SK-N-SH (cell line): Measurements from ENCODE around the gene GPC4. TPM values are rescaled to one million over a fixed set of nuclear protein-coding genes. Genes with fewer than 3 reads are reported as not detected.

ENCODE experiments used
- CTCF ChIA-PET: fragments of 300-600, 350-600 bp; formaldehyde crosslinking; extraction: SDS; loops from one replicate; lab custom pipeline; 2021; lab: Yijun Ruan, JAX
- POLR2A ChIA-PET: fragments of 350-600 bp; sonication (Branson Sonifier 250); formaldehyde crosslinking; extraction: SDS; loops from one replicate; lab custom pipeline; 2020; ENCODE audit warnings: antibody characterized with exemption, inconsistent platforms; lab: Yijun Ruan, JAX
- DNase-seq: peaks from one replicate; pipeline ENCODE4 v3.0.0; 2012
- H2AFZ ChIP-seq: fragments of 200-600 bp; sonication (generic); 2 replicates; pipeline ENCODE4 v1.8.1; 2016; ENCODE audit warnings: antibody characterized with exemption, mild to moderate bottlenecking, low read depth
- H3F3A ChIP-seq: fragments of 200-600 bp; sonication (generic); replicated peaks from 2 replicates; pipeline ENCODE3; 2016; ENCODE audit warnings: antibody characterized with exemption, mild to moderate bottlenecking; ENCODE audit not compliant: insufficient read depth
- H3K27ac ChIP-seq, 2 experiments: fragments of 200-500 bp in 1 of 2; fragments of 200-600 bp in 1 of 2; sonication (Bioruptor generic) in 1 of 2; sonication (generic), shearing (Covaris generic) in 1 of 2; 2 replicates each; pipeline versions ENCODE4 v1.5.1 to v1.6.1; 2014 to 2016; ENCODE audit warnings: low read depth in 2 of 2, inconsistent platforms in 1 of 2, low read length in 1 of 2, mild to moderate bottlenecking in 1 of 2, mixed read lengths in 1 of 2
- H3K27me3 ChIP-seq: fragments of 200-600 bp; sonication (generic), shearing (Covaris generic); 2 replicates; pipeline ENCODE4 v1.6.1; 2016; ENCODE audit warnings: mixed run types; ENCODE audit not compliant: insufficient read depth
- H3K36me3 ChIP-seq, 2 experiments: fragments of 200-500 bp in 1 of 2; fragments of 200-600 bp in 1 of 2; sonication (Bioruptor generic) in 1 of 2; sonication (generic) in 1 of 2; replicated peaks in 1 of 2; 2 replicates each; pipeline versions ENCODE3 to v1.5.1; 2014 to 2016; ENCODE audit warnings: low read length in 1 of 2, mild to moderate bottlenecking in 1 of 2; ENCODE audit not compliant: insufficient read depth in 2 of 2, control insufficient read depth in 1 of 2
- H3K4me1 ChIP-seq, 2 experiments: fragments of 200-500 bp in 1 of 2; fragments of 200-600 bp in 1 of 2; sonication (Bioruptor generic) in 1 of 2; sonication (generic), shearing (Covaris generic) in 1 of 2; 2 replicates each; pipeline versions ENCODE4 v1.5.1 to v1.6.1; 2014 to 2016; ENCODE audit warnings: low read depth in 1 of 2, low read length in 1 of 2, mixed run types in 1 of 2; ENCODE audit not compliant: insufficient read depth in 2 of 2, control insufficient read depth in 1 of 2
- H3K4me2 ChIP-seq: fragments of 200-600 bp; sonication (generic), shearing (Covaris generic); 2 replicates; pipeline ENCODE4 v1.6.1; 2017; ENCODE audit warnings: mixed run types
- H3K4me3 ChIP-seq, 2 experiments: fragments of 200-500 bp in 1 of 2; fragments of 200-600 bp in 1 of 2; sonication (Bioruptor generic) in 1 of 2; sonication (generic), shearing (Covaris generic) in 1 of 2; 2 replicates each; pipeline versions ENCODE4 v1.5.1 to v1.8.1; 2014 to 2016; ENCODE audit warnings: low read depth in 2 of 2, inconsistent platforms in 1 of 2, low read length in 1 of 2, mild to moderate bottlenecking in 1 of 2, mixed read lengths in 1 of 2, moderate library complexity in 1 of 2
- H3K79me2 ChIP-seq: fragments of 200-600 bp; sonication (generic); 2 replicates; pipeline ENCODE4 v1.8.1; 2017; ENCODE audit warnings: mild to moderate bottlenecking; ENCODE audit not compliant: insufficient read depth
- H3K9ac ChIP-seq: fragments of 200-600 bp; sonication (generic); 2 replicates; pipeline ENCODE4 v1.6.1; 2017; ENCODE audit warnings: mixed run types
- H3K9me2 ChIP-seq: fragments of 200-600 bp; sonication (generic); 2 replicates; pipeline ENCODE4 v1.6.1; 2017; ENCODE audit warnings: mixed run types
- H3K9me3 ChIP-seq: fragments of 200-600 bp; sonication (generic); 2 replicates; pipeline ENCODE4 v1.6.1; 2017; ENCODE audit warnings: mixed run types, mild to moderate bottlenecking, moderate library complexity
- H4K20me1 ChIP-seq: fragments of 200-600 bp; sonication (generic); 2 replicates; pipeline ENCODE4 v1.6.1; 2017; ENCODE audit warnings: mild to moderate bottlenecking, mixed run types; ENCODE audit not compliant: insufficient read depth
- CHD2 ChIP-seq: fragments of 150-350 bp; IDR thresholded peaks from 2 replicates; pipeline ENCODE4 v1.6.1; 2018; ENCODE audit warnings: low read length; ENCODE audit not compliant: partially characterized antibody
- ELF1 ChIP-seq: IDR thresholded peaks from 2 replicates; pipeline ENCODE4 v1.4.0; 2012
- FOXJ3 ChIP-seq: sonication (generic); formaldehyde crosslinking; IDR thresholded peaks from 2 replicates; pipeline ENCODE4 v1.5.1; 2020; ENCODE audit warnings: mild to moderate bottlenecking, missing genetic modification reagents
- FOXM1 ChIP-seq: IDR thresholded peaks from 2 replicates; pipeline ENCODE4 v1.4.0; 2012; ENCODE audit warnings: low read depth, mild to moderate bottlenecking
- GATA2 ChIP-seq: sonication (generic); formaldehyde crosslinking; IDR thresholded peaks from 2 replicates; pipeline ENCODE4 v1.5.0; 2020; ENCODE audit warnings: mild to moderate bottlenecking, missing genetic modification reagents
- MEF2A ChIP-seq: IDR thresholded peaks from 2 replicates; pipeline ENCODE4 v1.4.0; 2012; ENCODE audit warnings: low read depth, borderline replicate concordance
- NRF1 ChIP-seq: IDR thresholded peaks from 2 replicates; pipeline ENCODE4 v1.6.1; 2012; ENCODE audit warnings: low read depth, mild to moderate bottlenecking, low read length
- RCOR1 ChIP-seq: fragments of 150-350 bp; IDR thresholded peaks from 2 replicates; pipeline ENCODE4 v1.6.1; 2017; ENCODE audit warnings: antibody characterized with exemption, low read length
- RFX5 ChIP-seq: IDR thresholded peaks from 2 replicates; pipeline ENCODE4 v1.6.1; 2012; ENCODE audit warnings: mild to moderate bottlenecking, improper control_type of control experiment, low read length
- RXRA ChIP-seq: IDR thresholded peaks from 2 replicates; pipeline ENCODE4 v1.4.0; 2012; ENCODE audit warnings: low read depth, mild to moderate bottlenecking, borderline replicate concordance
- TAF1 ChIP-seq: IDR thresholded peaks from 2 replicates; pipeline ENCODE4 v1.6.1; 2012; ENCODE audit warnings: low read depth, mild to moderate bottlenecking, low read length, moderate library complexity, borderline replicate concordance
- TCF12 ChIP-seq: IDR thresholded peaks from 2 replicates; pipeline ENCODE4 v1.4.0; 2012
- TEAD4 ChIP-seq: IDR thresholded peaks from 2 replicates; pipeline ENCODE4 v1.4.0; 2012; ENCODE audit warnings: mild to moderate bottlenecking, borderline replicate concordance; ENCODE audit not compliant: insufficient read depth
- YY1 ChIP-seq: IDR thresholded peaks from 2 replicates; pipeline ENCODE4 v1.4.0; 2012; ENCODE audit warnings: low read depth, mild to moderate bottlenecking
- WGBS: methylation state at CpG from one replicate; pipeline ENCODE4 v1.1.6; 2017; ENCODE audit warnings: low lambda C conversion rate; 5-methylcytosine and 5-hydroxymethylcytosine counted together
- polyA plus RNA-seq, 3 experiments: library from polyadenylated mRNA; depleted of rRNA; stranded (reverse); fragments of >200 nt; gene quantifications; 2 replicates each; pipeline ENCODE4 v1.2.3, GENCODE V29; 2012
- TF ChIP-seq, protein P1 (sequence below): IDR thresholded peaks from 2 replicates; pipeline ENCODE4 v1.4.0; 2012; ENCODE audit warnings: low read depth
- TF ChIP-seq, protein P2 (sequence below): IDR thresholded peaks from 2 replicates; pipeline ENCODE4 v1.6.1; 2012; ENCODE audit warnings: mild to moderate bottlenecking, low read depth, low read length, moderate library complexity
- TF ChIP-seq, protein P3 (sequence below): IDR thresholded peaks from 2 replicates; pipeline ENCODE4 v1.4.0; 2012; ENCODE audit warnings: low read depth, borderline replicate concordance

GPC4 gene
- polyA plus RNA-seq, 1 of the 3 experiments (the other 2 are of a cell fraction) = 0.16 TPM

DNA sequence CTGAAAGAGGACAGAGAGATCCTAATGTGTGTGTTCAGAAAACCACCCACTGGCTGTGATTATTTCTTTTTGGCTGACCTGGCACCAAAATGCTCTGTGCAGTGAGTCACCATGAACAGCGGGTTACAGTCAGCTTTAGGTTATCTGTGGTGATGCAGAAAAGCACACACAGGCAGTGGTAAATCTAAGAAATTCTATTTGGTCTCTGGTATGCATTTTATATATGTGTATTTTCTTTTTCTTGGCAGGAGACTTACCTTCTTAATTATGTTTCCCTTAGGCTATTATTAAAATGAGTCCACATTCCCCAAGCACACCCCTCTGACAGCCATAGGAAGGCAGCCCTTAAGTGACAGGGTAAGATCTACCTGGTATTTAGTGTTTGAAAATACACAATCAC lies 118.0 kb downstream of the GPC4 start:
- Histone ChIP-seq H3K9me3 (no peaks in the 10 kb centered on the region), H3K9me2 (no peaks in the 10 kb centered on the region), H3K79me2 (no peaks in the 10 kb centered on the region), H3K4me2 (no peak overlapping the region), H3K27ac (no peak overlapping the region), H3K4me3 (no peak overlapping the region), H3K4me1 (no peaks in the 10 kb centered on the region), H3F3A (no peaks in the 10 kb centered on the region), H4K20me1 (no peaks in the 10 kb centered on the region), H3K27me3 (no peaks in the 10 kb centered on the region), H3K36me3 (no peaks in the 10 kb centered on the region), H3K9ac (no peak overlapping the region), H2AFZ (no peak overlapping the region)
- TF ChIP-seq FOXJ3 (CRISPR knock-in tag) (no peak), RFX5 (no peak), ELF1 (no peak)
- TF ChIP-seq, protein P1, sequence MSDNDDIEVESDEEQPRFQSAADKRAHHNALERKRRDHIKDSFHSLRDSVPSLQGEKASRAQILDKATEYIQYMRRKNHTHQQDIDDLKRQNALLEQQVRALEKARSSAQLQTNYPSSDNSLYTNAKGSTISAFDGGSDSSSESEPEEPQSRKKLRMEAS = no peak
- POLR2A ChIA-PET = no interaction called here
- no peak for DNase-seq
- CTCF ChIA-PET = interaction anchor here (1.2 kb wide), 1 partner anchor 39 kb away, joined by 3 read pairs; no protein-coding TSS in a partner anchor
- 7% methylated on average over 1 of the region's 1 CpG for WGBS

DNA sequence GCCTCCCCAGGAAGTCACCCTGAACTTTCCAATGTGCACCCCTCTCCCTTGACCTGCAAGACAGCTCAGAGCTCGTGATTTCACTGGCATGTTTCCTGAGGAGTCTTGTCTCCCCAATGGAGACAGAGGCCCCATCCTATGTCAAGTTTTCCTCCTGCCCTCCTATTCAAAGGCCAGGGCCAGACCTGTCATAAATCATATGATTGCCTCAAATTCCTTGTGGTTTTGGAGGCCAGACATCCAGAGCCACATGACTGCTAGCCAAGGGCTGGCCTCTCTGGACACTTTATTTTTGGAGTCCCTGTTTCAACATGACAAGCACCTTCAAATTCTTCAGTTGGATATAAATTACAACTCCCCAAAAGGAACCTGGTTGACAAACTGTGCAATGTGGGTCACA lies 121.2 kb downstream of the GPC4 start:
- DNase-seq = no peak
- Histone ChIP-seq H4K20me1 (no peaks in the 10 kb centered on the region), H3K4me3 (no peak overlapping the region), H3K27ac (no peak overlapping the region), H3F3A (no peaks in the 10 kb centered on the region), H3K9ac (no peak overlapping the region), H3K4me2 (no peak overlapping the region)
- POLR2A ChIA-PET = no interaction called here
- 7% methylated on average over 1 of the region's 1 CpG for WGBS
- CTCF ChIA-PET = no interaction called here
- TF ChIP-seq RCOR1 (no peak), NRF1 (no peak), FOXM1 (no peak), TEAD4 (no peak), ELF1 (no peak), GATA2 (CRISPR knock-in tag) (no peak), TCF12 (no peak), TAF1 (no peak), CHD2 (no peak), MEF2A (no peak), YY1 (no peak), RXRA (no peak)
- TF ChIP-seq, protein P2, sequence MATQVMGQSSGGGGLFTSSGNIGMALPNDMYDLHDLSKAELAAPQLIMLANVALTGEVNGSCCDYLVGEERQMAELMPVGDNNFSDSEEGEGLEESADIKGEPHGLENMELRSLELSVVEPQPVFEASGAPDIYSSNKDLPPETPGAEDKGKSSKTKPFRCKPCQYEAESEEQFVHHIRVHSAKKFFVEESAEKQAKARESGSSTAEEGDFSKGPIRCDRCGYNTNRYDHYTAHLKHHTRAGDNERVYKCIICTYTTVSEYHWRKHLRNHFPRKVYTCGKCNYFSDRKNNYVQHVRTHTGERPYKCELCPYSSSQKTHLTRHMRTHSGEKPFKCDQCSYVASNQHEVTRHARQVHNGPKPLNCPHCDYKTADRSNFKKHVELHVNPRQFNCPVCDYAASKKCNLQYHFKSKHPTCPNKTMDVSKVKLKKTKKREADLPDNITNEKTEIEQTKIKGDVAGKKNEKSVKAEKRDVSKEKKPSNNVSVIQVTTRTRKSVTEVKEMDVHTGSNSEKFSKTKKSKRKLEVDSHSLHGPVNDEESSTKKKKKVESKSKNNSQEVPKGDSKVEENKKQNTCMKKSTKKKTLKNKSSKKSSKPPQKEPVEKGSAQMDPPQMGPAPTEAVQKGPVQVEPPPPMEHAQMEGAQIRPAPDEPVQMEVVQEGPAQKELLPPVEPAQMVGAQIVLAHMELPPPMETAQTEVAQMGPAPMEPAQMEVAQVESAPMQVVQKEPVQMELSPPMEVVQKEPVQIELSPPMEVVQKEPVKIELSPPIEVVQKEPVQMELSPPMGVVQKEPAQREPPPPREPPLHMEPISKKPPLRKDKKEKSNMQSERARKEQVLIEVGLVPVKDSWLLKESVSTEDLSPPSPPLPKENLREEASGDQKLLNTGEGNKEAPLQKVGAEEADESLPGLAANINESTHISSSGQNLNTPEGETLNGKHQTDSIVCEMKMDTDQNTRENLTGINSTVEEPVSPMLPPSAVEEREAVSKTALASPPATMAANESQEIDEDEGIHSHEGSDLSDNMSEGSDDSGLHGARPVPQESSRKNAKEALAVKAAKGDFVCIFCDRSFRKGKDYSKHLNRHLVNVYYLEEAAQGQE = no peak
- TF ChIP-seq, protein P3, sequence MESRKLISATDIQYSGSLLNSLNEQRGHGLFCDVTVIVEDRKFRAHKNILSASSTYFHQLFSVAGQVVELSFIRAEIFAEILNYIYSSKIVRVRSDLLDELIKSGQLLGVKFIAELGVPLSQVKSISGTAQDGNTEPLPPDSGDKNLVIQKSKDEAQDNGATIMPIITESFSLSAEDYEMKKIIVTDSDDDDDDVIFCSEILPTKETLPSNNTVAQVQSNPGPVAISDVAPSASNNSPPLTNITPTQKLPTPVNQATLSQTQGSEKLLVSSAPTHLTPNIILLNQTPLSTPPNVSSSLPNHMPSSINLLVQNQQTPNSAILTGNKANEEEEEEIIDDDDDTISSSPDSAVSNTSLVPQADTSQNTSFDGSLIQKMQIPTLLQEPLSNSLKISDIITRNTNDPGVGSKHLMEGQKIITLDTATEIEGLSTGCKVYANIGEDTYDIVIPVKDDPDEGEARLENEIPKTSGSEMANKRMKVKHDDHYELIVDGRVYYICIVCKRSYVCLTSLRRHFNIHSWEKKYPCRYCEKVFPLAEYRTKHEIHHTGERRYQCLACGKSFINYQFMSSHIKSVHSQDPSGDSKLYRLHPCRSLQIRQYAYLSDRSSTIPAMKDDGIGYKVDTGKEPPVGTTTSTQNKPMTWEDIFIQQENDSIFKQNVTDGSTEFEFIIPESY = no peak
- TF ChIP-seq, all 33 proteins: peak for 0
- H3K79me2 ChIP-seq = no peaks in the 10 kb centered on the region
- no peaks in the 10 kb centered on the region for H3K36me3 ChIP-seq
- H3K27me3 ChIP-seq = no peaks in the 10 kb centered on the region
- H3K9me3 ChIP-seq = no peaks in the 10 kb centered on the region
- no peaks in the 10 kb centered on the region for H3K9me2 ChIP-seq
- H3K4me1 ChIP-seq = no peaks in the 10 kb centered on the region
- no peak overlapping the region for H2AFZ ChIP-seq
